Measurements from ENCODE around the gene POTEB3.
"Not testable (repeated sequence)": the region's sequence is repeated elsewhere in the genome, so short reads cannot be mapped to it uniquely, and the experiment has no call there.

Gene POTEB3

DNA sequence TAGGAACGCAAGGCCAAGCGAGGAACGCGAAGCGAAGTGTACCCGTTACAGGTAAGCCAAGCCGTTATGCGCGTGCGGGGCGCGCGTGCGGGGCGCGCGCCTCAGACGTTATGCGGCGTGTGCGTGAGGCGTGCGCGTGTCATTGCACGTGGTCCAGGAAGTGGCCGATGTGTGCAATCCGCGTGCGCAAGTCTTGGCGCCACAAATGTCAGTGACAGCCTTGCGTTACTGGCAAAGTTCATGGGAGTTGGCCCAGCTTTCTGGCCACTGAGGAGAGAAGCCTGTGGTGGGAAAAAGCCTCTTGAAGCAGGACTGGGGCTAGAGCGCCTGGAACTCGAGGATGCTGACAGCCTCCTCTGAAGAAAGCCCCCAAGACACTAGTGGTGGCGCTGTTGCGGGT, at the start of gene POTEB3:
TSS of gene POTEB3 (minus strand) at position 101 of the 400 bp plus-strand sequence. CDS start 488 bp downstream, outside the sequence.
- DNase-seq (ENCODE audit: low read depth, low spot score) = not testable (repeated sequence)

DNA sequence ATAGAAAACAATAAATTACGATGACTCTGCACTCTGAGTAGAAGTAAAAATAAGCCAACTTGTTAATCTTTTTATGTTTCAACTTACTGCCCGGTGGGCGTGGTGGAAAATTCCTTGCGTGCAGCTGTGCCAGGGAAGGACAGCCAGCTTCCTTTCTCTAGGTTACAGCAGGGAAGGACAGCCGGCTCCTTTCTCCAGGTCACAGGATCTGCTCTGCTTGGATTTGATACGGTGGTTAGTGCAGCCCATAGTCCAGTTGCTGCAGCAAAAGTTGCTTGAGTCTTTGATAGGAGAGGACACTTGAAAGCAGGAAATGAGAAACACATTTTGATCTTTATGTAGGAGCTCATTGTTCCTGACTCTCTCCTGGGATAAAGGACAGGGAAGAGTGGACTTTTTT, 13.4 kb upstream of the POTEB3 start:
- DNase-seq (ENCODE audit: low read depth, low spot score) = not testable (repeated sequence)

DNA sequence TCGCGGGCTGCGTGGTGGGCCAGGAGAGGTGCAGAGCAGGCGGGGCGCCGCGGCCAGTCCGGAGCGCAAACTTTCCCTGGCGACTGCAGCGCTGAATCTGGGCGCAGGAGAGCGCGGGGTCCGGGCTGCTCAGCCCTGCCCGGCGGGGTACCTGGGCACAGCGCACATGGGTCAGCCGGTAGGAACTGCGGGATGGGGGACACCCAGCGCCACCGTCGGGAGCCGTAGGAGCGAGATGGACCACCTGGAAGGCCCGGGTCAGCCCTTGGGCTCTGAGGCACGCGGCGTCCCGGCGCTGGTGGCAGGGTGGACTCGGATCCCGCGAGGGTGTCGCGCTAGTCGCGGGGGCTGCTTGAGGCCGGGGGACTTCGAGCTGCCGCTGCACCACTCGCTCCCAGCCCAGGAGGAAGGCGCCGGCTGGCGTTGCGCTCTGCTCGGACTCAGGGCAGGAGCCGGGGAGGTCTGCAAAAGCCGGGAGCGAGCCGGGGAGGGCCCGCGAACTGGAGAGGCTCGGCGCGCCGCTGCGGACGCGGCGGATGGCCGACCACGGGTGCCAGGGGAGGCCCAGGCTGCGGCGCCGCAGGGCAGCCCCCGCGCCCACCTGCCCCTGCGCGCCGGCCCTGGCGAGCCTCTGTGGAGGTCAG, 11.7 kb upstream of the POTEB3 start:
- not testable (repeated sequence) for DNase-seq (ENCODE audit: low read depth, low spot score)

DNA sequence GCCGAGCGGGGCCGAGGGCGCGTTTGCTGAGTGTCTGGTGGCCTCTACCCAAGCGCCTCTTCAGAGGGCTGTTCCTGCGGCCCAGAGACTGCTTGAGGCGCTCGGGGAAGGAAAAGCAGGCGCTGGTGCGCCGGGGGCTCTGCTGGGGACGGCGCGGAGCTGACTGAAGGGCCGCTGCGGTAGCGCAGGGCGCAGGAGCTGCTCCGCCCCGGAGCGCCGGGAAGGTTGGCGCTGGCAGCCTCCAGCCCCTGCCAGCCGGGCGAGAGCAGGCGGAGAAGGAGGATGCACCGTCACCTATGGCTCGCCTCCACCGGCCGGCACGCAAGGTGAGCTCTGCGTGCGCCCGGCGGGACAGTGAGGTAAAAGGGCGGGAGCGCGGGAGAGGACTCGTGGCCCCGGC, 11.2 kb upstream of the POTEB3 start:
- not testable (repeated sequence) for DNase-seq (ENCODE audit: low read depth, low spot score)

DNA sequence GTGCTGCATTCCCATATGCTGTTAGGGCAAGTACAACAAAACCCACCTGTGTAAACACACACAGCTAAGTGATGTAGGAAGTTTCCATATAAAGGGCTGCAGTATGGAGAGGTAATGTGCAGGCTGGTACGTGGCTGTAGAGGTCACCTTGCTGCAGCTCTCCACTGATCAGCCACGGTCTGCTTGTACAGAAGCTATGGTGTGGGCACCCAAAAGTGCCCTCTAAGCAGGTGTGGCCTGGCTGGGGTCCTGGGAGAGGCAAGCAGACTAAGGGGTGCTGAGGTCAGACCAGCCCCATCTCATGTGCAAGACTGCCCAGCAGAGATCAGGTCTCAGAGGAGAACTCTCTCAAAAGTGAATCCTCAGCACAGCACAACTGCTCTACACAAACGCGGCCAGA, 32.9 kb downstream of the POTEB3 start:
- DNase-seq (ENCODE audit: low read depth, low spot score) = not testable (repeated sequence)

DNA sequence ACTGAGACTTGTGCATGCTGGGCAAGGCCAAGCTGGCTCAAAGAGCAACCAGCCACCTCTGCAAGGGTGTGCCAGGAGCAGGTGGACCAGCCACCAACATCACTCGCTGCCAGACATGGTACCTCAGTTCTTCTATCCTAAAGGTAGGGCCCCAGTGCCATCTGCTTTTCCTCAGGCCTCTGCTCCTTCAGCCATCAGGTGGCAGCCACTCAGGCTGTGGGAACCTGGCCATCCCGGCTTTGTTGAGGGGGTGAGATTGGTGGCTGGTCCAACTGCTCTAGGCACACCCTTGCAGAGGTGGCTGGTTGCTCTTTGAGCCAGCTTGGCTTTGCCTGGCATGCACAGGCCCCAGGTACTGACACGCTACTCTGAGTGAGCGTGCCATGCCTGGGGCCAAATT, 38.8 kb downstream of the POTEB3 start:
- DNase-seq (ENCODE audit: low read depth, low spot score) = not testable (repeated sequence)

DNA sequence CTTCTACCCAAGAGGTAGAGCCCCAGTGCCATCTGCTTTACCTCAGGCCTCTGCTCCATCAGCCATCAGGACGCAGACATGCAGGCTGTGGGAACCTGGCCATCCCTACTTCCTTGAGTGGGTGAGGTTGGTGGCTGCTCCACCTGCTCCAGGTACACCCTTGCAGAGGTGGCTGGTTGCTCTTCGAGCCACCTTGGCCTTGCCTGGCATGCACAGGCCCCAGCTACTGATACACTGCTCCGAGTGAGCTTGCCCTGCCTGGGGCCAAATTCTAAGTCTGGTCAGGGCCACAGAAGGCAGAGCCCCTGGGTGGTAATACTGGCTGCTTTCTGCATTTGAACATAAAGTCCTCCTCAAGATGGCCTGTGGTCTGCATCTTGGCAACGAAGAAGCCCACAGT, 41.2 kb downstream of the POTEB3 start:
- not testable (repeated sequence) for DNase-seq (ENCODE audit: low read depth, low spot score)

DNA sequence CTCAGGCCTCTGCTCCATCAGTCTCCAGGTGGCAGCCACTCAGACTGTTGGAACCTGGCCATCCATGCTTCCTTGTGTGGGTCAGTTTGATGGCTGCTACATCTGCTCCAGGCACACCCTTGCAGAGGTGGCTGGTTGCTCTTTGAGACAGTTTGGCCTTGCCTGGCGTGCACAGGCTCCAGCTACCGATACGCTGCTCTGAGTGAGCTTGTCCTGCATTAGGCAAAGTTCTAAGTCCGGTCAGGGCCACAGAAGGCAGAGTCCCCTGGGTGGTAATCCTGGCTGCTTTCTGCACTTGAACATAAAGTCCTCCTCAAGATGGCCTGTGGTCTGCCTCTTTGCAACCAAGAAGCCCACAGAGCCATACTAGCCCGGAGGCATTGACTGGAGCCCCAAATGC, 41.8 kb downstream of the POTEB3 start:
- not testable (repeated sequence) for DNase-seq (ENCODE audit: low read depth, low spot score)

DNA sequence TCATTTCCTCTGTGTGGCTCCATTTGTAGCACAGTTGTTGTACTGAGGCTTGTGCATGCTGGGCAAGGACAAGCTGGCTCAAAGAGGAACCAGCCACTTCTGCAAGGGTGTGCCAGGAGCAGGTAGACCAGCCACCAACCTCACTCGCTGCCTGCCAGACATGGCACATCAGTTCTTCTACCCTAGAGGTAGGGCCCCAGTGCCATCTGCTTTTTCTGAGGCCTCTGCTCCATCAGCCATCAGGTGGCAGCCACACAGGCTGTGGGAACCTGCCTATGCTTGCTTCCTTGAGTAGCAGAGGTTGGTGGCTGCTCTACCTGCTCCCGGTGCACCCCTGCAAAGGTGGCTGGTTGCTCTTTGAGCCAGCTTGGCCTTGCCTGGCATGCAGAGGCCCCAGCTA, 42.6 kb downstream of the POTEB3 start:
- not testable (repeated sequence) for DNase-seq (ENCODE audit: low read depth, low spot score)

DNA sequence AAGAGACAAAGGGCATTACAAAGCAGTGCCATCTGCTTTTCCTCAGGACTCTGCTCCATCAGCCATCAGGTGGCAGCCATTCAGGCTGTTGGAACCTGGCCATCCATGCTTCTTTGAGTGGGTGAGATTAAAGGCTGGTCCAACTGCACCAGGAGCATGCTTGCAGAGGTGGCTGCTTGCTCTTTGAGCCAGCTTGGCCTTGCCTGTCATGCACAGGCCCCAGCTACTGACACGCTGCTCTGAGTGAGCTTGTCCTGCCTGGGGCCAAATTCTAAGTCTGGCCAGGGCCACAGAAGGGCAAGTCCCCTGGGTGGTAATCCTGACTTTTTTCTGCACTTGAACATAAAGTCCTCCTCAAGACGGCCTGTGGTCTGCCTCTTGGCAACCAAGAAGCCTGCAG, 43.1 kb downstream of the POTEB3 start:
- not testable (repeated sequence) for DNase-seq (ENCODE audit: low read depth, low spot score)

DNA sequence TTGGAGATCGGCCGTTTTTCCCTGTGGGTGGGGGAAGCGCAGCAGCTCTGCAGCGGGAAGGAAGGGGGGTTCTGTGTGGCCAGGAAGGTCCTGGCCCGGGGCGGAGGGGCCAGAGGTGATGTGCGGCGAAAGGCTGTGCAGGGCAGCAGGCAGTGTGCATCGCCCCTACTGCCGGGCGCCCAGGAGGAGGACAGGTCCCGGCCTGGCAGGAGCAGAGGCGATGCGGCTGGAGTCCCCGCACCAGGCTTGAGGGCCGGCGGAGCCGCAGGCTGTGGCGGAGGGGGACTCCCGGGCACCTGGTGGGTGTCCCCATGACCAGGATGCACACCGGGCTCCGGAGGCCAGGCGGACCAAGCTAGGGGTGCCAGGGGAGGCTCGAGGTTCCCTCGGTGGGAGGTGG, 54.3 kb downstream of the POTEB3 start:
- not testable (repeated sequence) for DNase-seq (ENCODE audit: low read depth, low spot score)

DNA sequence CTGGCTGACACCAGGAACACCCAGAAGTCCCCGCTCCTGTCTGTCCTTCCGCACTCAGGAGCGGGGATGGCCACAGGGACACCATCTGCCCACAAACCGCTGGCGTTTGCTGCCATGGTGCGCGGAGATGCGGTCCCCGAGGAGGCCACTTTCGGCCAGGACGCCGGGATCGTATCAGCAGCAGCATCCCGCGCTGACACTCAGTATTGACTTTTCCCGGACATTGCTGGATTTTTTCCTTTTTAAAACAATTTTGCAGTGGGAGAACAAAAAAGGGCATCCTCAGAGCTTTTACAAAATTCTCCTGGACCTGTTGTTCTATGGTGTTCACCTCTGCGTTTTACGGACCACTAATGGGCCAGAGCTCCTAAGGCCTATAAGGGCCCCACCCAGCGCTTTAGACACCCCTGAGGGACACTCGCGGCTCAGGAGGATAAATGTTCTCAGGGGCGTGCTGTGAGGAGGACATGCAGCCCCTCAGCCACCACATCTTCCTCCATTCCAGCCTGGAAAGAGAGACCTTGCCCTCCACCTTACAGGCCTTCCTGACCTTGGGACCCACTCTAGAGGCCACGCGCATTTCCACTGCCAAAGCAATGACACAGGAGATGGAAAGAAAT, 56.3 kb downstream of the POTEB3 start:
- not testable (repeated sequence) for DNase-seq (ENCODE audit: low read depth, low spot score)

DNA sequence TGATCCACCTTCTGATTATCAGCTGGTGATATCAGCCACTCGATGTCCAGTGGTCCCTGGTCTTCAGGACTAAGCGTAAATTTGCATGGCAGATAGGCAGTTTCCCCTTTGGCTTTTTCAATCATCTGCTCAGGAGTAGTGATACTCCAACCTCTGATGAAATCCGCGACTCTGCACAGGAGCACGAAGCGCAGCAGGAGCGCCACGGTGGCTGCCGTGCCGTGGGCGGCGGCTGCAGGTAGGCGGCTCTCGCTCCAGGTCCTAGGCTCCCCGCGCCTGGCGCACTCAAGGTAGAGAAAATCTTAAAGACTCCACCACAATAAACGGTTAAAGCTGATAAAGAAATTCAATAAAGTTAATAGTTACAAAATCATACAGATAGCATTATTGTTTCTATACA, 66.6 kb downstream of the POTEB3 start:
- DNase-seq (ENCODE audit: low read depth, low spot score) = not testable (repeated sequence)

DNA sequence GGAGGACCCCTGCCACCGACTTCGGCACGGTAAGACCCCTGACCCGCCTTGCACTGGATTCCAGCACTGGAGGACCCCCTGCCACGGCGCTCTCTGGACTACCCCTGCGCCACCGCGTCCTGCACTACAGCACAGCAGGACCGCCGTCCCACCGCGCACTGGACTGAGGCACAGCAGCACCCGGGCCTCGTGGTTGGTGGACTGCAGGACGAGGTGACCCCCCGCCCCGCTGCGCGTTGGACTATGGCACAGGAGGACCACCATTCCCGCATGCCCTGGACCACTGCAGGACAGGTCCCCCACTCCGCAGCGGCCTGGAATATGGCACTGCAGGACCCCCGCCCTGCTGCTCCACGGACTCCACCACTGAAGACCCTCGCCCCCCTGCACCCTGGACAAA, 71.1 kb downstream of the POTEB3 start:
- DNase-seq (ENCODE audit: low read depth, low spot score) = not testable (repeated sequence)

DNA sequence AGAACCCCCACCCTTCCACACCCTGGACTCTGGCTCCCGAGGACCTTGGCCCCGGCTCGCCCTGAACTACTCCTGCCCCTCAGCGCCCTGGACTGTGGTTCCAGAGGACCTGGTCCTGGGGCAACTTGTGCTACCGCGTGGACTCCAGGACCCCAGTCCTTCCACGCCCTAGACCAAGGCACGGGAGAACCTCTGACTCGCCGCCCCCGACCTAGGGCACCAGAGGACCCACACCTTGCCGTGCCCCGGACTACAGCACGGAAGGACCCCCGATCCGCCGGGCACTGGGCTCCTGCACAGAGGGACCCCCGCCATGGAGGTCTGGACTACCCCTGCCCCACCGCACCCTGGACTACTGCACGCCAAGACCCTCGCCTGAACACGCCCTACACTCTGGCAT, 71.7 kb downstream of the POTEB3 start:
- DNase-seq (ENCODE audit: low read depth, low spot score) = not testable (repeated sequence)
